NCI-H460 (cell line): ENCODE results near the gene WDFY2. TPM values are rescaled to one million over a fixed set of nuclear protein-coding genes. Genes with fewer than 3 reads are reported as not detected.

ENCODE experiments used
- DNase-seq: peaks from one replicate; pipeline ENCODE4 v3.0.0-alpha.2; 2016; ENCODE audit warnings: low read depth; ENCODE audit errors: extremely low read depth
- total RNA-seq: library from RNA; depleted of rRNA; stranded (reverse); fragments of >200 nt; shearing (Covaris generic); gene quantifications from 2 replicates; pipeline ENCODE4 v1.2.3, GENCODE V29; 2014

WDFY2 gene
- total RNA-seq, 1 experiment from 2014 or later = 10.8 TPM

DNA sequence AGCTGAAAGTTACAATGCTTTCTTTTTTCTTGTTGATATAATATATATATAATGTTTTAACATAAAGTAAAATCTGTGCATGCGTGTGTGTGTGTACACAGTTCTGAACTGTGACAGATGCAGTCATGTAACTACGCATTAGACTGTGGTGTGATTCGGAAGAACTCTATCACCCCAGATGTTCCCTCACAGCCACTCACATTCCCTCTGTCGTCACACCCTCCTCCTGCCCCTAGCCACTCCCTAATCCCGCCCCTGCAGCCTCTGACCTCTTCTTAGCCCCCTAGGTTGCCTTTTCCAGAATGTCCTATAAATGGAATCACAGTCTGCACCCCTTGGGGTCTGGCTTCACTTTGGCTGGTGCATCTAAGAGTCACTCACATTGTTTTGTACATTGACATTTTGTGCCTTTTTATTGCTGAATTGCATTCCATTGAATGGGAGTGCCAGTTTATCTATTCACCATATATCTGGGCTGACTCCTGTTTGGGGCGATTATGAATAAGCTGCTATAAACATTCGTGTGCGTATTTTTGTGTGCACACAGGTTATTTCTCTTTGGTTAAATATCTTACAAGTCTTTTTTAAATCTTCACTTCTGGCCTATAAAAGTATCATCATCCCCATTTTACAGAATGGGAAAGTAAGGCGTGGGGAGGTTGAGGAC is 199.3 kb downstream of the WDFY2 start:
- no peak for DNase-seq

DNA sequence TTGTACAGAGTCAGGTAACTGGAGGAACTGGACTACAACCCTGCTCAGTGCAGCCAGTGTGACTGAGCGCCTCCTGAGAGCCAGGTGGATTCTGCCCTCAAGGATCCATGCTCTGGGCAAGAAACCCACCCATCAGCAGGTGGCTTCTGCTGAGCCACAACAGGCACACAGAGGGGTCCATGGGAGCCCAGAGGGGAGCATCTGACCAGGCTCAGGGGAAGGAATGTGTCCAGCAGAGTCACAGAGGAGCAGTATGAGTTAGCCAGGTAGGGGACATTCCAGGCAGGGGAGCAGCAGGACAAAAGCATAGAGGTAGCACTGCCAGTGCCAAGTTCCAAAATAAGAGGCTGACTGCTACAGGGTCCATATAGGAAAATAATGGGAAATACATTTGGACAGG is 199.8 kb downstream of the WDFY2 start:
- no peak for DNase-seq

DNA sequence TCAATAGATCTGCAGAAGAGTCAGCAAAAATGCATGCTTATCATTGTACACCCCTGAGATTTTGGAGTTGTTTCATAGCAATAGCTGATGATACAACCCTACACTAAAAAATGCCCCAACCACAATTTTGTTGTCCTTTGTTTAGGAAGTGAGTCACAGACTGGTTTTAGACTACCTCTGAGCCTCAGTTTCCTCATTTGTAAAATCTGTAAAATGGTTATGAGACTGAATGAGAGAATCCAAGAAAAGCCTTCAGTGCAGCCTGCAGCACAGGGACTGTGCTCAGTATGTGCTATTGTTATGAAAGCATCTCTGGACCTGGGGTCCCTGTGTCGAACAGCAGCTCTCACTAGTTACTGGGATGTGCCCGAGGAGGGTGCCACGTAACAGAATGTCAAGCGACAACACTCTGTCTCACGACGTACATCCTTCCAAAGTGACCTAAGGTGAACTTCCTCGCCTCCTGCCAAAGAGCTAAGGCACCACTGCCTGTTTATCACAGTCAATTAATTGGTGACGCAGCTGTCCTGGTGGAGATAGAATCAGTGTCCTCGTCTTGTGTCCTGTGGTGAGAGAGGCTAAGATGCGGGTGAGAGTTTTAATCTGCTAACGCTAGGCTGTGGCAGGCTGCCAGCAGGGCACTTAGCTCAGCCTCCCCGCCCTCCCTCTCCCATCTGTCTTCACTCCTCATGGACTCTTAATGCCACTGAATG is 201.6 kb downstream of the WDFY2 start:
- no peak for DNase-seq

DNA sequence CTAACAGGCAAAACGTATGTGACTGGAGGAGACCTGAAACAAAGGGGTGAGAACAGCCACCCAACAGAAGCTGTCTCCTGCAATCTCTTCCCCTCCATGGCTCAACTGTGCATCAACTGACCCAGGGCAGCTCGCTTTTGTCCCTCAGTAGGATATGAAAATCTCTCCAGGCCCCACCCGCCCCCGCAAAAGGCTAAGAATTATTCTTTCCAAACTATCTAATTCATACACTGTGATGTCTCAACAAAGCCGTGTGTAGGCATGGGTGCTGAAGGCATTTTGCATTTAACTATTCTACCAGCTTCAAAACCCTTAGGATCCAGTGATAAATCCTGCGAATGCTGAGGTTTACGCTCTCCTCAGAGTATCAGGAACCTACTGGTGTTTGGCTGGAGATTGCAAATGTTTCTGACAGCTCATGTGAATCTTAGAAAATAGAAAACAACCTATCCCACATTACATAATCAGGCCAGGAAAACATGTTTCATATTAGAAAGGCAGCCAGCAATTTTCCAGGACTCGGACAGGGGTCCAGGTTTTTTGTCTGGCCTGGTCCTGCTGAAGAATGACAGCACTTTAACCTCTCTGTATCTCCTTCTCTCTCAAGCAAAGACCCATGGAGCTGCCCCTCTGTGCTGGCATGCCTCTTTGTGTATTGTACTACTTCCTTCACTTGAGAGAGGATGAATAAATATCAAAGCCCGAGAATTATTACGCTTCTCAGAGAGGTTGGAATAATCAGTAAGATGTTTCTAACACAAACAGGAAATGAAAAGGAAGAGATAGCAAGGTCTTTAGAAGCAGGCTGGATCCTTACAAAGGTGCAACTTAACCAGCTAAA is 202.4 kb downstream of the WDFY2 start:
- DNase-seq = no peak

DNA sequence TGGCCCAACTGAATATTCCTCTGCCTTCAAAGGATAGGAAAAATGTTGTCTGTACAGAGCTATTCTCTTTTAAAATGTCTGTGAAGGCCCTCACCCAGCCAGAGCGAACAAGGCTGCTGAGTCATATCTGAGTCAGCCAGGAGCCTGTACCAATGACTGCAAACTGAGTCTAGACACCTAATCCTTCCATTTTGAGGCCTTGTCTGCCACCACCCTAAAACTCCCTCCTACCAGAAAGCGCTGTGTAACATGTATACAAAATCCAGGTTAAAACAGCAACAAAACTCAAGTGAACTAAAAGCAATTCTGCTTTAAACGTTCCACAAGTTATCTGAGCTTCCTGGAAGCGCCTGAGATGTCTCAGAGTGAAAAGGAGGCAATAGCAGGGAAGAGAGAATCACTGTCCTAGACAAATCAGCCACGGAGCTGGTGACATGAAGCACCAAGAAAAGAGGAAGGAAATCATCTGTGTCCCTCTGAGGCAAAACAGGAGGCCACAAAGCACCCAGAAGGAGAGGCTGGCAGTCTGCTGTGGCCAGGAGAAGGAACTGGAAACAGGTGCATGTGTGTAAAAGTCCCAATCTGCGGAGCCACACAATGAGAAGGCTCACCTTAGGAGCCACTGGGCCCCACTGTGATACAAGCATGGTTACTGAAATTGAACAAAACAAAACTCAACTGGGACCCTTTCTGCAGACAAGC is 209.5 kb downstream of the WDFY2 start:
- DNase-seq = peak; percentile 42

DNA sequence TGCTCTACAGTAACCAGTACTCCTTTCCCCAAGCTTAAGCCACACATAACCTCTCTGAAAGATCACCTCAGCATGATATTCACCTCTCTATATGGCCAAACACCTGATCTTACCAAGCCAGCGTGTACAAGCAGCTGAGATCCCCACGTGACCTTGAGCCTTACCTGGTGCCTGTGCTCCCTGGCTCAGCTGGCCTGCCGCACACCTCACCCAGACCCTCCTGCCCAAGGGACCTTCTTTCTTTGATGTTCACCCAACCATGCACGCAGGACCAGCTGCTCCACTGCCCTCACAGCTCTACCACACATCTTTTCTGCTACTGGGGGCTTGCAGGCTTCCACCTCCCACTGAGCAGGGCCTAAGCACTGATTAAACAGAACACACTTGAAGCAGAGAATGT is 210.7 kb downstream of the WDFY2 start:
- no peak for DNase-seq

DNA sequence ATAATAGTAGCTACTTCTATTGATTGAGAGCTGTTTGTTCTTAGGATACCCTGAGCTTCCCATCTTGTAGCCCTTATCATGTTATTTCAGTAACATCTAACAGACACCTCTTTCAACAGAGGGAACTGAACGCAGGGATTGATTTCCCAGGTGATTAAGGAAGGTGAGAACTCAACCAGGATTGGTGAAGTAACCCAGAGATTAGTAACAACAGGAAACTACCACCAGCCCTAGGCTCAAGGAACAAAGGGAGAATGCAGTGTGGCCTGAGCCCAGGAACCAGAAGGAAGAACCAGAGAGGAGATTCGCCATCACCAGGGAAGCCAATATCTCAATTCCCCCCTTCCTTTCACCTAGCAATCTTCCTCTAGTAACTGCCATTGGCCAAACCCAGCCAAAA is 211.2 kb downstream of the WDFY2 start:
- DNase-seq = no peak

DNA sequence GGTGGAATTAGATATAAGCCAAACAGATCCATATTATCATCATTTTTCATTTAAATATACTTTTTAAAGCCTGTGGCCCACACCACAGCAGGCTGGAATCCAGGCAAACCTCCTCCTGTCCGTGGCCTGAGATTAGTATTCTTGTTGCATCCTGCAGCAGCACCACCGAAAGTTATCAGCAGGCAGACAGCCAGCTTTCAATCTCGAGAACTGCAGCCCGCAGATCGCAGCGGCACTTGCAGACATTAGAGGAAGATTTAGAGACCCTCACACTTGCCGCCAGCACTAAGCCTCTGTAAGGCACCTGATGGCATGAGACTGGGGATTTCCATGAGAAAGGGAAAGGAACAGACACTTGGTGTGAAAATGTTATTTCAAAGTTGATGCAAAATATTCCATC is 212.3 kb downstream of the WDFY2 start:
- no peak for DNase-seq

DNA sequence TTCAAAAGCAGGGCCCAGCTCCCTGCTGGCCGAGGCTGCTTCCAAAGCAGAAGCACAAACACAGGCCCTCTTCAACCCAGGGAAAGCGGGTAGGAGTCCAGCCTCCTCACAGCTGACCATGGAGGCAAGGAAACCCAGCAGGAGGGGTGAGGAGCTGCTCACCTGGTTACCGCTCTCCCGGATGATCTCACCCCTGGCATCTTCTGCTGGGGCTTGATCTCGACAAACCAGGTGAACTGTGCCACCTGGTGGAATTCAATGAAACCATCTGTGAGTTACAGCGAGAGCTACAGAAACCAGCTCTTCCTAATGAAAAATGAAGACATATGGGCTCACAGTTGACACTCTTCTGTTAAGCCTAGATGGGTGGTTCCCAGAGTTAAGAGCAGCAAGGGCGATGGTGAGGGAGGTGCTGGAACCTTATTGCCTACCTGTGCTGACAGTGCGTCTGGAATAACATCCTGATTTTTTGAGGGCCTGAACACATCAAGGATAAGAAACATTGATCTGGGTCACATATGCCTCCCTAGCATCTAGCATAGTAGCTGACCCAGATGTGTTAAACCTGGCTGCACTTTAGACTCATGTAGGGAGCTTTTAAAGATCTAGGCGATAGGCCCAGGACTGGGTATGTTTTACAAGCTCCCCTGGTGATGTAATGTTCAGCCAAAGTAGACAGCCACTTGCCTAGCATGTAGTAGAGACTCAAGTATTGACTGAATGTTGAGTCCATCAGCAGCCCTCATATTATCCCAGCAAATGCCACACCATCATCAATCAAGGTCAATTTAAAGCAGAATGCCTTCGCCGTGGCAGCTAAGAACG is 213.6 kb downstream of the WDFY2 start:
- DNase-seq = peak; percentile 49

DNA sequence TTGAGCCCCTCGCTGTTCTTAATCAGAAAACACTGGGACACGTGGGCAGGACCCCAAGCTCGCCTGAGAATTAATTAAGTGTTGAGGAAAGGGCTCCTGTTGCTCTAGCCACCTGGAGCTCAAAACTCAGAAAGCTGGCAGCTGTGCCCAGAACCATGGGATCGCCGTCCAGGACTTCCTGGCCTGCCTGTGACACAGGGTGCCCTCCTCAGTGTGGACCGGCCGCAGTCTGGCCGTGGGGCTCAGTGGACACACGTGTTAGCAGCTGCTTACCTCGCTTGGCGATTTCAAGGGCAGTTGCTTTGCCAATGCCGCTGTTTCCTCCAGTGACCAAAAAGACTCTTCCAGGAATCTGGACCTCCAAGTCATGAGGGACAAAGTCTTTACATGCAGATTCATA is 215.0 kb downstream of the WDFY2 start:
- no peak for DNase-seq

DNA sequence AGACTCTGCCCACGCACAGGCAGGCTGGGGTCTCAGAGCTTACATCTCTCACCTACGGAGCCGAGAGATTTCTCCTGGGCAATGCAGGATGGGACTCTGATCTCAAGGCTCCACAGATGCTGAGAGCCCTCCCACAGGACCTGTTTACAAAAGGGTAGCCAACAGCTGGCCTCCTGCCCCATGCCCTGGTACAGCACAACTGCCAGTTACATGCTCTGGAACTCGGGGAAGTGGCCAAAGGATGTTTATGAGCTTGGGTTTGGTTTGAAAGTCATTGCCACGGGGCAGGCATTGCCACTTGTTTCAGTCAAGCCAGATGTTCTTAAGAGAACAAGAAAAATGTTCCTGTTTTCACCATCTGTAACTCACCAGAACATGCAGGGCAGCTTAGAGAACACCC is 216.2 kb downstream of the WDFY2 start:
- no peak for DNase-seq

DNA sequence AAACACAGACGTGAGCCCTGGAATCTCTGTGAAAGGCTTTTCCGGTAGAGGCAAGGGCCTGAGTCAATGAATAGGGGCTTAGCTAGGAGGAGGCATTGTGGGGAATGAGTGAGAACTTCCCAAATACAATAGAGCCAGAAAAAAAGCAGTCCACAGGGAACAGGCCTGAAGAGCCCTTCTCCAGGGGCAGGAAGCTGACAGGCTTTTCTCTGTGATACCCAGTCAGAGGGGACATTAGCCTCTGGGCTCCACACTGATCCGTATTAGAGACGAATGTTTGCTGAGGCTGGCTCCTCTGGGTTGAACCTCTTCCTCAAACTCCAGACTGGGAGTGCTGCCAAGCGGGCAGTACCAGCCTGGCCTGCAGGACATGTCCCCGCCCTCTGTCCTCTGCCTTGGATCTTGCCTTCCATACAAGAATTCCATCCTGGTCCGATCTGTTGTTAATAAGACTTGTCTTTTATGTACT is 217.4 kb downstream of the WDFY2 start:
- no peak for DNase-seq

DNA sequence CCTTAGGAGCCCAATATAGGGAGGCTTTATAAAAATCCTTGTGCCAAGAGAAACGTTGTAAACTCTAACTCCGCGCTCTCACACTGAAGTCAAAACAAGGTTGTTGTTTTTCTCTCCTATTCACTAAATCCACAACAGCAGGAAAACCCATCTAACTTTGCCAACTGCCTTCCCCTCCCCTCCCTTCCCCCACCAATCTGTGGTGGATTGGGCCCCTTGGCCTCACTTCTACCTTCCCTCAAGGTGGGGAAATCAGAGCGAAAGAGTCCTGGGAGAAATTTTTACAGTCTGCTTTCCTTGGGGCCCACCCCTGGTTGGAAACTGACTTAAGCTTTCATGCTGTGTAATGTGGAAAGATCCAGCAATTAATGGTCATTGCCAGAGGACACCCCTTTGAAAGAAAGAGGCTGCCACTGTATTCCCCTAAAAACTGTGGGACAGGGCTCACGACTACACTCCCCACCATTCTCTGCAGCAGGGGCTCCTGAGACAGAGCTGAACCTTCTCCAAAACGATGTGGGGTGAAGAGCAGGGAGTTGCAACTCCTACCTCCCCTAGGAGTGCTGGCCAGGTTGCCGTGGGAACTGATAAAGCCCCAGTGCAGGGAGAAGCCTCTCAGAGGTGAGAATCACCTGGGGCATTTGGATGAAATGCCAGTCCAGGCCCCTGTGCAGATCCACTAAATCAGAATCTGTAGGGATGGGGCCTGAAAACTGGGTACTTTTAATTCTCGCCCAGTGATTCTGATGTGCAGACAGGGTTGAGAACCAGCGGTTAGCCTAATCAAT is 218.6 kb downstream of the WDFY2 start:
- DNase-seq = no peak

DNA sequence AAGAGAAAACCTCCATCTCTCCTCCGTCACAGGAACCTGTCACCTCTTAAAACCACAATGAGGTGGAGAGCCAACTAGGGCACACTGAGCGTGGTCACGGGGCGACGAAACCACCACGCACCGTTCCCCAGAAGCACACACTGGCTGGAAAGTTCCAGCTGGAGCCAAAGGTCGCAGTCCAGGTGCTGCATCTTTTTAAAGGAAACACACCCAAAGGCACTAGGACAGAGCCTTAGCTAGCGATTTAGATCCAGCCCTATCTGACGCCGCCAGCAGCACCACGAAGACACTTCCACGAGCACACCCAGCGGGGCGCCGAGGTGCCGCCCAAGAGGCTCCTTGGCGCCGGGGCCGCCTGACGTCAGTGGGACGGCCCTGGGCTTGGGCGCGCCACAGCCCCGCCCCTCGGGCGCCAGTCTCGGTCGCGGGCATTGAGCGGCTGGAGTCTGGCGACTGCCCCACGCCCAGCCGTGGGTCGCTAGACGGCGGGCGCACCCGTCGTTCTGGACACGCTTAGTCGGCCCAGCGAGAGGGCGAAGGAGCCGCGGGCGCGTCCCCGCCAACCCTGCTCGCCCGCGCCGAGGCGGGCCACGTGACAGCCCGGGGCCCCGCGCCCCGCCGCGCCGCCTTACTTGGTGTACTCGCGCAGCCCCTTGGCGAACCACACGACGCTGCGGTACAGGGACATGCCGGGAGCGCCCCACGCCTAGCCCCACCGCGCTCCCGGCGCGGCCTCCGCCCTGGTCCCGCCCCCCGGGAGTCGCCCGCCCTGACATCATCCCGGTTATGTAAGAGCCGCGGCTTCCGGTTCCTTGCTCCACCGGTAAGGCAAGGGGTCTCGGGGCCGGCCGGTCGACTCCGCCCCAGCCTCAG is 219.4 kb downstream of the WDFY2 start, which contains the start of gene DHRS12:
DHRS12 (minus strand) TSS at position 742 of the 873 bp plus-strand sequence. CDS start 4,504 bp downstream, outside the sequence.
- peak; percentile 78 for DNase-seq

DNA sequence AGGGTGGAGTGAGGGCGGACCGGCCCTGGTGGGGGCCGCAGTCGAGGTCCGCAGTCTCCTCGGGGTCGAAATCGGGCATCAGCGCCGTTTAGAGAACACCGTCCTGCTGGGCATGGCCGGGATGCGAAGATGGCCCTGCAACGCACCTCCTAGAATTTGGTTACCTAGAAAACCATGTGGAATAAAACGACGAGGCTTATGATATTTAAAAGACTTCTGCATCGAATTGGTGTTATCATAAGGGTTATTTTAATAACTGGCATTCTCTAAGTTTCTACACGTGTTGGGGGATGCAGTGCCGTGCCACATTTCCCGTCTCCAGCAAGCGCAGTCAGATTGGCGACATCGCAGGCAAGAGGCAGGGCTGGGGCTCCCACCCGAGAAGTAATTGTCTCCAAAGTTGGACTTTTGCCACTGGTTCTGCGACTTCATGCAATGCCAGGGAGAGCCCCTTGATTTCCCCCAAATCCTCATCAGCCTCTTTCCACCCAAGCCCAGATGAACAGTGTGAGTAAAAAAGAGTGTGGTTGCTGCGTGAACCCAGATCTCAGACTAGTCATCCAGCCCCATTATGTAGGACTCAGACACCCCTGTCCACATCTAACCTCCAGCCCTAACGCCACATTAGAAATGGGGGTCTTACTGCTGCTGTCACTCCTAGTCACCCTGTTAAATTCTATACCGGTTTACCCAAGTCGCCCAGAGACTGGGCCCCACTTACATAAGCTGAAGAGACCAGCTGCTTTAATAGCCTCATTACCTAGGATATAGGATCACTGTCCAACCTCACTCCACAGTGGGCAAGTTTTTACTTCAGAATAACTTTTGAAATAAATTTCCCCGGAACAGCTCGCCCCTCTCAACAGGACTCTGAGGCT is 220.3 kb downstream of the WDFY2 start:
- DNase-seq = no peak

DNA sequence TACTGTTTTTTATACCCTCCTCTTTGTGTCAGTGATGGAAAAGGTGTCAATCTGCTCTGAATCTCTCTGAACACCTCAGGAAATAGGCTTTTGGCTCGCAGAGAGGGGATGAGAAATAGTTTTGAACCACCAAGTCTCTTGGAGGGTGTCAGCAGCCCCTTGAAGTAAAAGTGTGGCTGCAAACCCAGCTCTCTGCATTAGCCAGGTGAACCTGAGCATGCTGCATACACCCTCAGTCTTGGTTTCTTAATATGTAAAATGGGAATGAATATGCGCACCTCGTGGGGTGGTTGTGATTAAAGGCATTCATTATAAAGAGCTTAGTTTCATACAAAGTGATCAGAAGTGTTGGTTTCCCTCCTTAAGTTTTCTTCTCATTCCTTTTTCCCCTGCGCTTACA is 221.1 kb downstream of the WDFY2 start:
- no peak for DNase-seq

DNA sequence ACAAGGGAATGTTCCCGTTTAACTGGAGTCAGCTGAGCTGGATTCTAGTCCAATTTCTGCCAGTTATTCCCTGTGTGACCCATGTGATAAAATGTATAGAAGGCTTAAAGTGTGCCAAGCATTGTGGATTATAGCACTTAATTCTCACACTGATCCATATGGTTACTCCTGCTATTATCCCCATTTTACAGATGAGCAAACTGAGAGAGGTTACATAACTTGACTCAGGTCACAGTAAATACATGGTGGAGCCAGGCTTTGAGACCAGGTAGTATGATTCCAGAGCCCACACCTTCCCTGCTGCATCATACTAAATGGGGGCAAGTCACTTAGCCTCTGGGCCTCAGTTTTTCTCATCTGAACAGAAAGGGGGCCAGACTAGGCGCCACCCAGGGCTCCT is 221.7 kb downstream of the WDFY2 start:
- DNase-seq = no peak
